ENCODE data around the gene AHNAK.

DNA sequence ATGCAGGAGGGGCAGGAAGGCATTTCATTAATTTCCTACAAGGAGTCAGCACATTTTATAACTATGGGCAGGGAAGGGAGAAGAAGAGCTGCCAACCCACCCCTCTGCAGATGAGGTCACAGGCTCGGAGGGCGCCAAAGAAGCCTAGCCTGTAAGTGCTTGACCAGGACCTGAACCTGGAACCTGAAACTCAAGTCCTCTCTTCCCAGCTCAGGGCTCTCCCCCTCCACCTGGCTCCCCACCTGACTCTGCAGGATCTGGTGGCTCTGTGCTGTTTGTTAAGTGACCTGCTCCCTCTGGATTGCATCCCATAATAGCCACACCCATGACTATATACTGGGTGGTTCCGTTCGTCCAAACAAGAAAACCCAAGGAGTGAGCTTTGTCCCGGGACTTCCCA, 100.5 kb downstream of the AHNAK start:
- TF ChIP-seq, protein P1, sequence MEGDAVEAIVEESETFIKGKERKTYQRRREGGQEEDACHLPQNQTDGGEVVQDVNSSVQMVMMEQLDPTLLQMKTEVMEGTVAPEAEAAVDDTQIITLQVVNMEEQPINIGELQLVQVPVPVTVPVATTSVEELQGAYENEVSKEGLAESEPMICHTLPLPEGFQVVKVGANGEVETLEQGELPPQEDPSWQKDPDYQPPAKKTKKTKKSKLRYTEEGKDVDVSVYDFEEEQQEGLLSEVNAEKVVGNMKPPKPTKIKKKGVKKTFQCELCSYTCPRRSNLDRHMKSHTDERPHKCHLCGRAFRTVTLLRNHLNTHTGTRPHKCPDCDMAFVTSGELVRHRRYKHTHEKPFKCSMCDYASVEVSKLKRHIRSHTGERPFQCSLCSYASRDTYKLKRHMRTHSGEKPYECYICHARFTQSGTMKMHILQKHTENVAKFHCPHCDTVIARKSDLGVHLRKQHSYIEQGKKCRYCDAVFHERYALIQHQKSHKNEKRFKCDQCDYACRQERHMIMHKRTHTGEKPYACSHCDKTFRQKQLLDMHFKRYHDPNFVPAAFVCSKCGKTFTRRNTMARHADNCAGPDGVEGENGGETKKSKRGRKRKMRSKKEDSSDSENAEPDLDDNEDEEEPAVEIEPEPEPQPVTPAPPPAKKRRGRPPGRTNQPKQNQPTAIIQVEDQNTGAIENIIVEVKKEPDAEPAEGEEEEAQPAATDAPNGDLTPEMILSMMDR (IDR thresholded peaks at IDR 0.05; ENCODE audit: low read length): no peak
- TF ChIP-seq EZH2 (IDR thresholded peaks at IDR 0.05; ENCODE audit: borderline replicate concordance, low read length): no peak
